HepG2 (cell line): Measurements from ENCODE around the gene NR2F6. TPM values are rescaled to one million over a fixed set of nuclear protein-coding genes. Genes with fewer than 3 reads are reported as not detected.

ENCODE experiments used
- ARNTL ChIP-seq: sonication (generic); formaldehyde crosslinking; IDR thresholded peaks from 2 replicates; pipeline ENCODE4 v1.4.0; 2020; ENCODE audit warnings: mild to moderate bottlenecking, missing genetic modification reagents
- BATF2 ChIP-seq: sonication (generic); formaldehyde crosslinking; IDR thresholded peaks from 2 replicates; pipeline ENCODE4 v1.8.0; 2022; ENCODE audit warnings: mild to moderate bottlenecking, missing genetic modification reagents, moderate library complexity
- CREM ChIP-seq, 2 experiments: sonication (generic) in 1 of 2; formaldehyde crosslinking in 1 of 2; IDR thresholded peaks; 2 replicates each; pipeline versions ENCODE4 v1.4.0 to v1.6.1; 2016 to 2020; ENCODE audit warnings: antibody characterized with exemption in 1 of 2, mild to moderate bottlenecking in 1 of 2, missing genetic modification reagents in 1 of 2
- EHMT2 ChIP-seq: fragments of 200-600 bp; sonication (generic); IDR thresholded peaks from 2 replicates; pipeline ENCODE4 v1.7.0; 2017; ENCODE audit warnings: antibody characterized with exemption, low read depth, low read length, borderline replicate concordance
- ELF3 ChIP-seq: IDR thresholded peaks from 2 replicates; pipeline ENCODE4 v1.6.1; 2016; ENCODE audit warnings: missing genetic modification reagents, missing compliant biosample characterization
- FOXO1 ChIP-seq: sonication (generic); formaldehyde crosslinking; IDR thresholded peaks from 2 replicates; pipeline ENCODE4 v1.4.0; 2020; ENCODE audit warnings: missing genetic modification reagents
- JARID2 ChIP-seq: sonication (generic); formaldehyde crosslinking; IDR thresholded peaks from 2 replicates; pipeline ENCODE4 v1.8.1; 2023; ENCODE audit warnings: missing genetic modification reagents, inconsistent platforms; ENCODE audit not compliant: insufficient replicate concordance
- MAX ChIP-seq: IDR thresholded peaks from 2 replicates; pipeline ENCODE4 v1.6.1; 2012; ENCODE audit warnings: inconsistent platforms
- NCOA2 ChIP-seq: sonication (generic); formaldehyde crosslinking; IDR thresholded peaks from 2 replicates; pipeline ENCODE4 v1.8.0; 2022; ENCODE audit warnings: inconsistent platforms
- ONECUT2 ChIP-seq: sonication (generic); formaldehyde crosslinking; IDR thresholded peaks from 2 replicates; pipeline ENCODE4 v1.4.0; 2020; ENCODE audit warnings: missing genetic modification reagents
- PPARG ChIP-seq: conservative IDR thresholded peaks from 2 replicates; pipeline ENCODE4 v1.6.1; 2016; ENCODE audit warnings: missing biosample characterization, missing genetic modification reagents
- TCF7 ChIP-seq: sonication (generic); IDR thresholded peaks from 2 replicates; pipeline ENCODE4 v1.6.1; 2016; ENCODE audit warnings: antibody characterized with exemption, low read depth
- TFDP2 ChIP-seq: sonication (generic); formaldehyde crosslinking; IDR thresholded peaks from 2 replicates; pipeline ENCODE4 v1.4.0; 2020; ENCODE audit warnings: missing genetic modification reagents
- USF2 ChIP-seq, 2 experiments: sonication (generic) in 1 of 2; formaldehyde crosslinking in 1 of 2; IDR thresholded peaks; 2 replicates each; pipeline versions ENCODE4 v1.5.1 to v1.6.1; 2011 to 2020; ENCODE audit warnings: borderline replicate concordance in 1 of 2, low read depth in 1 of 2, low read length in 1 of 2, mild to moderate bottlenecking in 1 of 2, missing genetic modification reagents in 1 of 2, moderate library complexity in 1 of 2
- YEATS2 ChIP-seq: sonication (generic); formaldehyde crosslinking; IDR thresholded peaks from 2 replicates; pipeline ENCODE4 v1.4.0; 2020; ENCODE audit warnings: missing genetic modification reagents, borderline replicate concordance
- ZBTB20 ChIP-seq: sonication (generic); formaldehyde crosslinking; IDR thresholded peaks from 2 replicates; pipeline ENCODE4 v1.8.1; 2023; ENCODE audit warnings: missing genetic modification reagents, low read depth, mild to moderate bottlenecking, borderline replicate concordance
- ZBTB46 ChIP-seq: sonication (generic); formaldehyde crosslinking; IDR thresholded peaks from 2 replicates; pipeline ENCODE4 v1.4.0; 2020; ENCODE audit warnings: mild to moderate bottlenecking, missing genetic modification reagents, borderline replicate concordance
- ZBTB7A ChIP-seq: sonication (generic); formaldehyde crosslinking; IDR thresholded peaks from 2 replicates; pipeline ENCODE4 v1.8.0; 2022; ENCODE audit warnings: mild to moderate bottlenecking, missing genetic modification reagents
- ZNF543 ChIP-seq: sonication (generic); formaldehyde crosslinking; IDR thresholded peaks from 2 replicates; pipeline ENCODE4 v1.4.0; 2020; ENCODE audit warnings: mild to moderate bottlenecking, missing genetic modification reagents
- ZNF563 ChIP-seq: sonication (generic); formaldehyde crosslinking; IDR thresholded peaks from 2 replicates; pipeline ENCODE4 v1.8.0; 2022; ENCODE audit warnings: mild to moderate bottlenecking, moderate library complexity, missing genetic modification reagents
- ZNF598 ChIP-seq: sonication (generic); formaldehyde crosslinking; IDR thresholded peaks from 2 replicates; pipeline ENCODE4 v1.5.1; 2020; ENCODE audit warnings: mild to moderate bottlenecking, missing genetic modification reagents, borderline replicate concordance
- ZNF605 ChIP-seq: sonication (generic); formaldehyde crosslinking; IDR thresholded peaks from 2 replicates; pipeline ENCODE4 v1.8.0; 2022; ENCODE audit warnings: mild to moderate bottlenecking, missing genetic modification reagents
- ZNF670 ChIP-seq: sonication (generic); formaldehyde crosslinking; IDR thresholded peaks from 2 replicates; pipeline ENCODE4 v1.8.0; 2022; ENCODE audit warnings: mild to moderate bottlenecking, missing genetic modification reagents, borderline replicate concordance
- polyA plus RNA-seq, 8 experiments: library from polyadenylated mRNA; depleted of rRNA in 3 of 8; stranded (reverse) in 7 of 8; unstranded in 1 of 8; fragments of >200 nt; fragmentation: Illumina TruSeq in 4 of 8; extraction: Trizol in 4 of 8; gene quantifications; 2 replicates each; pipeline versions ENCODE4 v1.2.1 to v1.2.3, GENCODE V29; 2011 to 2016; ENCODE audit warnings: low read depth in 4 of 8, missing spikeins in 1 of 8, mixed read lengths in 1 of 8; ENCODE audit not compliant: insufficient read depth in 1 of 8
- total RNA-seq, 5 experiments: library from RNA; depleted of rRNA; stranded (reverse); fragments of >200 nt; fragmentation: Illumina TruSeq; extraction: Trizol; gene quantifications; 2 replicates each; pipeline ENCODE4 v1.2.3, GENCODE V29; 2016; ENCODE audit warnings: low read depth in 1 of 5

Gene NR2F6
- total and polyA plus RNA-seq, 2 of the 13 experiments (the other 11 are each of a cell fraction or from before 2014, with no cell fraction given): 30.9 to 72.4 TPM

- TF ChIP-seq JARID2 (CRISPR knock-in tag) (no peak), EHMT2 (no peak; the same call in 1 of the 2 replicates), ARNTL (no peak), ZBTB20 (0 out of 2 replicates have a peak, but pooled peaks have one; percentile 13), YEATS2 (no peak), BATF2 (0 out of 2 replicates have a peak, but pooled peaks have one; percentile 59), ZNF543 (CRISPR knock-in tag) (peak; percentile 59; the same call in 1 of the 2 replicates), ZNF598 (CRISPR knock-in tag) (peak; percentile 30; the same call in 1 of the 2 replicates), ZNF605 (CRISPR knock-in tag) (no peak), TFDP2 (peak; percentile 41; the same call in 1 of the 2 replicates), TCF7 (no peak), PPARG (CRISPR knock-in tag) (peak; percentile 58; the same call in 1 of the 2 replicates), ZBTB46 (CRISPR knock-in tag) (no peak; the same call in 1 of the 2 replicates), USF2 (IDR thresholded peaks at IDR 0.05; ENCODE audit: low read depth, low read length) (no peak), USF2 (CRISPR knock-in tag; IDR thresholded peaks at IDR 0.05; ENCODE audit: borderline replicate concordance) (no peak; the same call in 1 of the 2 replicates), ELF3 (CRISPR knock-in tag) (peak; percentile 26; the same call in 1 of the 2 replicates), ZNF563 (CRISPR knock-in tag) (peak; percentile 3; the same call in 1 of the 2 replicates), MAX (peak; percentile 56), ONECUT2 (peak; percentile 99), ZNF670 (CRISPR knock-in tag) (peak; percentile 9; the same call in 1 of the 2 replicates), FOXO1 (peak; percentile 78; the same call in 1 of the 2 replicates), ZBTB7A (no peak), CREM (IDR thresholded peaks at IDR 0.05) (peak; percentile 65; the same call in 1 of the 2 replicates), CREM (CRISPR knock-in tag; IDR thresholded peaks at IDR 0.05) (no peak), NCOA2 (CRISPR knock-in tag) (peak; percentile 57)
Observed at GRCh38 chr19:17243830-17244617, 1.7 kb downstream of the NR2F6 start (continued).
